GM18868 (cell line): ENCODE measurements around the gene DGKB.

ENCODE experiments used
- ATAC-seq: cut with Tn5 transposase; IDR thresholded peaks from one replicate; pipeline ENCODE4 v1.9.1; 2021; ENCODE audit warnings: mild to moderate bottlenecking, moderate library complexity; ENCODE audit not compliant: unreplicated experiment

Gene DGKB

DNA sequence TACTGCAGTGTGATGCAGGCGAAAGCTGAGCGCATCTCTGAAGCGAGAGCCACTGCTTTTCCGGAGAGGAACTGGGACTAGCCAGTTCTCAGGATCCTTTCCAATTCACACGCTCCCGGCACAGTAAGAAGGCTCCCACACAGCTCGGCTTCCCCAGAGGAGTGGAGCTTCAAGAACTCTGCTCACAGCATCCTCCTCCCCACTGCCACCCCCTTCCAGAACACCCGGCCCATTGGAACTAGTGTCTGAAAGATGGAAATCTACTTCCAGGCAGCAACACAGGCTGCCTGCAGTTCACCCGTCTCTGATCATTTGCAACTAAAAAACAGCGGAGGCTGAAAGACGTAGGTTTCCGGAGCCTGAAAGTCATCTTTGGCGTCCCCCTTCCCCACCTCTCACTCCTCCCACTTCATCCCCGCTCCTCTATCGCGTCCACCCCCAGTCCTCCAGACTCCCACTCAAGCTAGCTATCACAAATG is at the start of gene DGKB:
Gene DGKB, minus strand, starts transcription at position 163 of the 479 bp plus-strand sequence.
- no peak for ATAC-seq

DNA sequence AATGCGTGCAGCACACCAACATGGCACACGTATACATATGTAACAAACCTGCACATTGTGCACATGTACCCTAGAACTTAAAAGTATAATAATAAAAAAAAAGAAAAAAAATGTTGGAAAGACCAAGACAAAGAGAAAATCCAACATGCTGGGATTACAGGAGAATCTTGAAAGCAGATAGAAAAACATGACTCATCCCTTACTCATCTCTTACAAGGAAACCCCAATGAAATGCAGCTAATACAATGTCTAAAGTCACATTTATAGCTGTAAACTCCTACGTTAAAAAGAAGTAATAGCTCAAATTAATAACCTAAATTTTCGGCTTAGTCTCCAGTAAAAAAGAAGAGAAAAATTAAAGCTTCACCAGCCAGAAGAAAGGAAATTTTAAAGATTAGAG is 47.5 kb upstream of the DGKB start:
- ATAC-seq, result no peak

GRCh38 chr7:14938181-14938580 is 35.6 kb upstream of the DGKB start:
- ATAC-seq, result no peak

DNA sequence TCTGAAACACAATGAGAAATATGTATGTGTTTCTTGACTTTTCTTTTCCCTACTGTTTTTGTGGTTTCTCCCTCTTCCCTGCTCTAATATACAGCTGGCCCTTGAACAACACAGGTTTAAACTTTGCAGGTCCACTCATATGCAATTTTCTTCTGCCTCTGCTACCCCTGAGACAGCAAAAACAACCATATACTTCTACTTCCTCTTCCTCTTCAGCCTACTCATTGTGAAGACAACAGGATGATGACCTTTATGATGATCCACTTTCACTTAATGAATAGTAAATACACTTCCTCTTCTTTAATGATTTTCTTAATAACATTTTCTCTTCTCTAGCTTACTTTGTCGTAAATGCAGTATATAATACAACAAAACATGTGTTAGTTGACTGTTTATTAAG is 35.0 kb upstream of the DGKB start:
- peak; percentile 41 for ATAC-seq

- ATAC-seq, result no peak
Observed at GRCh38 chr7:14936554-14936953, 34.0 kb upstream of the DGKB start.

- ATAC-seq, result no peak
Observed at GRCh38 chr7:14934839-14935238, 32.3 kb upstream of the DGKB start.

DNA sequence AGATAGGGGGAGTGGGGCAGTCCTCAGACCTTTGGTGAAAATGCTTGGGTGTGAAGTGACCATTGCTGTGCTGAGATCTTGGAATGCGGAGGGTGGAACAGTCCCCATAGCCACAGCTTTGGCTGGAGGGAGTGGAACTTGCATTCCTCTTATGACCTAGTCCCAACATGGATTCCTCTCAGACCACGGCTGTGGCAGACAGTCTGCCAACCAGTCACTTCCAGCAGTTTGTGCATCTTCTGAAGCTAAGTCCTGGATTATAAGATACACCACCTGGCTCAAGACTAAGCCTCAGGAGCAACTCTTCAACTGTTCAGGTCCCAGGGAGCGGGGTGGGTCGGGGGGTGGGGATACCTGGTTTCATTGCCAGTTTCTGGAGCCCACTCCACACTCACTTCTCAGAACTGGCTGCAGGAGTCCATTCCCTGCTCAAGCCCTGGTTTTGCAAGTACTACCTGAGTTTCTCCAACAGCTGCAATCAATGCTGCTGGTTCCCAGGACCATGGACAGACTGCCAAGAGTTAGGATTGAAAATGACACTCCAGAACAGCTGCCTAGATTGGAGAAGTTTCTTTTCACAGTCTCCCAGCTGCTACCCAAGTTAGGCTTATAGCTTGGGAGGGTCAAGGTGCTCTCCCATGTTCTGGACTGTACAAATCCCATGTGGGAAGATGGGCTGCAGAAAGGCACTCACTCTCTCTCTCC is 29.1 kb upstream of the DGKB start:
- no peak for ATAC-seq

- no peak for ATAC-seq
Observed at GRCh38 chr7:14924398-14924797, 21.8 kb upstream of the DGKB start.

- no peak for ATAC-seq
Observed at GRCh38 chr7:14911077-14911476, 8.5 kb upstream of the DGKB start.

DNA sequence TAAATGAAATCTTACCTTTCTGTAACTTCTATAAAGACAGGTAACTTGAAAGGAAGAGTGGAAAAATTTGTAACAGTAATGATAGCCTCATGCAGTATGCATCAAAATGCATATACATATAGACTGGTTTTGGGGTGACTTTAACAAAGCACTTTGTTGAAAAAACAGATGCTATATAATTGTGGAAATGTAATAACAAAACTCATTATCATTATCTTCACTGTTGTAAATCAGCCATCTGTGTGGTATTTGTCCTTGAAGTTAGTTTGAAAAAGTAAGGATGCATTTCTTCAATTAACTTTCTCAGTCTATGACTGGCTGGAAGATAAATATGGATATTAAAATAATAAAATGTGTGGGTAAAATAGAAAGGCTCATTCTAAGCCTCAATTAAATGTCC is 6.1 kb upstream of the DGKB start:
- no peak for ATAC-seq

DNA sequence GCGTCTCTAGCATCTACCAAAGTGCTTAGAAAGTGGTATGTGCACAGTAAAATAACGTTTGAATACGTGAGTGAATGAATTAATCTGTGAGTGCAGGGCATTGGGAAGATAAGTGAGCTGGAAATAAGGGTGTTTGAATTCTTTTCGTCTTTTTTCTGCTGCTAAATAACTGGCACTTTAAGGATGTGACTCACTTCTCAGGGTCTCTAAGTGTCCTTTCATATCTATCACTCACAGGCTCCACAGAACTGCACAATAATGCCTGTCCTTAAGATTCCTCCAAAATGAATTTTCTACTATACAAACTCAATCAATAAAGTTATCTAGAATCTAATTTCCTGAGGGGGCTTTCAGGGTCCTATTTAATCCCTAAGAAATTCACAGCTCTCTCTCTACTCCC is 3.2 kb upstream of the DGKB start:
- ATAC-seq, result no peak

GRCh38 chr7:14900051-14900450 is 2.5 kb downstream of the DGKB start:
- no peak for ATAC-seq

- ATAC-seq, result no peak
Observed at GRCh38 chr7:14899030-14899429, 3.5 kb downstream of the DGKB start.

DNA sequence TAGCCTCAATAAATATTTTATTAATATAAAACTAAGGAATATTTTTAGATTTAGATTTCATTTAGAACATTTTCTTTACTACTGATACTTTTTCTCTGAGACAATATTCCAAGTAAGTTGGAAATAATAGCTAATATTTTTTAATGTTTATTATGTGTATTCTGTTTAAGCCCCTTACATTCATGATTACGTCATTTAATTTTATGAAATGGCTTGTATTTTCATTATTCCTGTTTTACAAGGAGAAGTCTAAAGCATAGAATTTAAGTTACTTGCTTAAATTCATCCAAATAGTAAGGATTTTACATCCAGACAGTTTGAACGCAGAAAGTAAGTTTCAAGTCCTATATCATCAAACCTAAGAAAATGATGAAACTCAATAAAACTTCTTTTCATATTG is 6.1 kb downstream of the DGKB start:
- no peak for ATAC-seq

DNA sequence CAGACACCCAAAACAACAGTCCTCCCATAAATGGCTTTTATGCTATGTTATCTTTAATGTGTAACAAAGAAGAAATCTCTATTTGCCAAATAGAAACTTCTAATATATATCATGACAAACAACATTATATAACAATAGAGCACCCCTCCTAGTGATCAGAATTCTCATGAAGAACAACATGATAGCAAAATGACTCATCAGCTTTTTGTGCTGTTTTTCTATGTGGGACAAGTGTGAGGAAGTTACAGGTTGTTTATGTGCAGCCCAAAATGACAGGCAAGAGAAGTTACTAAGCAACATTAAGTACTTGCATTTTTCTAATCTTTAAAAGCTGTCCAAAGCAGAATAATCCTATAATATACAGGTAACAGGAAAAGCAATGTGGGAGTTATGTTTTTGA is 7.7 kb downstream of the DGKB start:
- ATAC-seq, result no peak

DNA sequence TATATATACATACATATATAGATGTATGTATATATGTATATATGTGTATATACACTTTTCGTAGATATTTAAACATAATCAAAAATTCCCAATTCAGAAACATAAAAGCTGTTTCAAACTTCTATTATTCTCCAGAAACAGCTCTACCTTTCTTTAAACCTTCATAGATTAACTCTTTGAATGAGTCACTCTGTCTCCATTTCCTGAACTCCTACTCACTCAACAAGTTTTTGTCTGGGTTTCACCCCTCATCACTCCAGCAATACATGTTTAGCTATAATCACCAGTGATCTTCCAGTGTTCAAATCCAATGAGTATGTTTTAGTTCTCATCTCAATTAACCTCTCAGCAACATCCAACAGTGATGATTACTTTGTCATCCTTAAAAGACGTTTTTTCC is 9.6 kb downstream of the DGKB start:
- no peak for ATAC-seq

GRCh38 chr7:14891289-14891688 is 11.3 kb downstream of the DGKB start:
- no peak for ATAC-seq

- ATAC-seq, result no peak
Observed at GRCh38 chr7:14888962-14889361, 13.6 kb downstream of the DGKB start.

DNA sequence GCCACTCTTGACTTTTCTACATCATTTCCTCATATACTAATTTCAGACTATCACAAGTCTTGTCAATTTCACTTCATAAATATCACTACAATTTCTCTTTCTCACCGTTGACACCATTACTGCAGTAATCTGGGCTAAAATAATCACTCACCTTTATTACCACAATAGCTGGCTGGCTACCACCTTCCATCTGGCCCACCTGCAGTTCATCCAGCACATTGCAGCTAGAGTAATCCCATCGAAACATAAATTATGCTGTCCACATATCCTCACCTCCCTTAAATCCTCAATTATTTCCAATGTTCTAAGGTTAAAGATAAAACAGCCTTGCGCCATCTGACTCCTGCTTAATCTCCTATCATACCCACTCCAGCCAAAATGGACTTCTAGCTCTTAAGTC is 16.0 kb downstream of the DGKB start:
- ATAC-seq, result no peak

GRCh38 chr7:14875941-14876587 is 26.5 kb downstream of the DGKB start:
- ATAC-seq, result no peak

DNA sequence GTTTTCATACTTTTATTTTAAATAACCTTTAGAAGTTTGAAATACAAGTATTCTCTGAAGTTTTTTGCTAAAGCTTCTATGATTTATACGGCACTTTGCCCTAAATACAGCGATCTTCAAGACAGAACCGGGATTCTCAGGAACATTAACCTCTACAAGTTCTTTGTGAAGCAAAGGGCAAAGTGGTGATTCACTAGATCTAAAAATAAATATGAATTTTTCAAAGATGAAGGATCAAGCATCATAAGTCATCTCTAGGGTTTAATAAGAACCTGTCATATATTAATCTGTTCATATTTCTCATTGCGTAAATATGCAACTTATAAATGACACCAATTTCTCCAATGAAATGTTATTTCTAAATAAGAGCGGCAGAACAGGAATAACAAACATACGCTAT is 30.7 kb downstream of the DGKB start:
- no peak for ATAC-seq

- ATAC-seq, result no peak
Observed at GRCh38 chr7:14870394-14870793, 32.2 kb downstream of the DGKB start.

DNA sequence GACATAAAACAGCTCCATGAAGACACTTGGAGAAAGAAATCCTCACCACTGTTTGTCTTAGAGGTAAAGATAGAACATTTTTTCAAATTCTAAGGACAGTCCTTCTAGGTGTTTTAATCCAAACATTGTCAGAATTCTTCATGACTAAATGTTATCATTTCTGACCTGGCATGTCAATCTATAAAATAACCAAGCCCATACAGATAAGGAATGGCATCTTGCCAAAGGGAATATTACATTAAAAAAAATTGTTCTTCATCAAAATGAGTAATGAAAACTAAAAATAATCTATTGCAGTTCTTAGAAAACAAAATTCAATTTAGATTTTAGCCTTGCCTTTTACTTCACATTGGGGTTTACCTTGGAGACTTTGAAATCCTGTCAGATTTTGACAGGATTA is 33.6 kb downstream of the DGKB start:
- no peak for ATAC-seq
